Fibroblast of skin of abdomen (primary cell): ENCODE data around the gene STAT2.
"Not testable (repeated sequence)": the region's sequence is repeated elsewhere in the genome, so short reads cannot be mapped to it uniquely, and the experiment has no call there.

Experiments
- DNase-seq: peaks from one replicate; pipeline ENCODE4 v3.0.0-alpha.2; 2013

The STAT2 gene

GRCh38 chr12:56361487-56362129 is 1.7 kb upstream of the STAT2 start:
- DNase-seq, result no peak

GRCh38 chr12:56358836-56359532 is 923 bp downstream of the STAT2 start:
- peak; percentile 80 for DNase-seq

GRCh38 chr12:56351325-56351724 is 8.6 kb downstream of the STAT2 start:
- no peak for DNase-seq

- DNase-seq, result no peak
Observed at GRCh38 chr12:56350662-56351061, 9.2 kb downstream of the STAT2 start.

- DNase-seq, result no peak
Observed at GRCh38 chr12:56348776-56349175, 11.1 kb downstream of the STAT2 start.

- not testable (repeated sequence) for DNase-seq
Observed at GRCh38 chr12:56347255-56347654, 12.7 kb downstream of the STAT2 start.

- DNase-seq, result no peak
Observed at GRCh38 chr12:56346675-56347074, 13.2 kb downstream of the STAT2 start.

- DNase-seq, result not testable (repeated sequence)
Observed at GRCh38 chr12:56342290-56342689, 17.6 kb downstream of the STAT2 start.

GRCh38 chr12:56341616-56342015 is 18.3 kb downstream of the STAT2 start:
- DNase-seq, result no peak

- no peak for DNase-seq
Observed at GRCh38 chr12:56339158-56339422, 20.8 kb downstream of the STAT2 start.

- DNase-seq, result no peak
Observed at GRCh38 chr12:56338308-56339157, 21.4 kb downstream of the STAT2 start, which contains the start of gene IL23A. TSS of gene IL23A (plus strand) at chr12:56338884. CDS start at chr12:56339045, 161 bp downstream.

GRCh38 chr12:56337753-56338251 is 22.1 kb downstream of the STAT2 start:
- no peak for DNase-seq

GRCh38 chr12:56336361-56337167 is 23.3 kb downstream of the STAT2 start:
- no peak for DNase-seq

GRCh38 chr12:56335527-56335926 is 24.4 kb downstream of the STAT2 start:
- not testable (repeated sequence) for DNase-seq

GRCh38 chr12:56334490-56334793 is 25.5 kb downstream of the STAT2 start:
- DNase-seq, result no peak

GRCh38 chr12:56333679-56334489 is 26.0 kb downstream of the STAT2 start, which contains the start of gene PAN2:
TSS of gene PAN2 (minus strand) at chr12:56334000. CDS start at chr12:56333094, 906 bp downstream.
- DNase-seq, result peak; percentile 99

- no peak for DNase-seq
Observed at GRCh38 chr12:56333197-56333678, 26.7 kb downstream of the STAT2 start.

GRCh38 chr12:56332512-56333196 is 27.3 kb downstream of the STAT2 start:
- no peak for DNase-seq

- DNase-seq, result no peak
Observed at GRCh38 chr12:56330936-56331490, 28.9 kb downstream of the STAT2 start.

GRCh38 chr12:56326533-56326932 is 33.4 kb downstream of the STAT2 start:
- DNase-seq, result no peak

- DNase-seq, result no peak
Observed at GRCh38 chr12:56326126-56326525, 33.8 kb downstream of the STAT2 start.
